Natural killer cell treated with Interleukin-12 subunit alpha and Interleukin-12 subunit beta and Interleukin-15 and Interleukin-18, amount 100 ng/mL, for 72 hours (primary cell): Measurements from ENCODE around the gene CCDC141. TPM values are rescaled to one million over a fixed set of nuclear protein-coding genes. Genes with fewer than 3 reads are reported as not detected.
"Not testable (repeated sequence)": the region's sequence is repeated elsewhere in the genome, so short reads cannot be mapped to it uniquely, and the experiment has no call there.

Experiments
- ATAC-seq, 2 donors: fragments of 150-1000 bp; cut with Tn5 transposase in 1 of 2; sonication (Bioruptor Pico), chemical (Tn5 transposase) in 1 of 2; 2 replicates each; pipeline ENCODE4 v1.10.0; 2021
- DNase-seq: peaks from one replicate; pipeline ENCODE4 v3.0.0; 2022; ENCODE audit warnings: low spot score
- H3K27ac Mint-ChIP-seq, 2 donors: 1 replicate in 1 of 2; 2 replicates in 1 of 2; pipeline ENCODE4 v1.8.0; 2022; ENCODE audit warnings: mixed read lengths in 2 of 2, mild to moderate bottlenecking in 1 of 2, moderate library complexity in 1 of 2
- H3K27me3 Mint-ChIP-seq, 2 donors: 1 replicate in 1 of 2; 2 replicates in 1 of 2; pipeline ENCODE4 v1.8.0; 2022; ENCODE audit warnings: mixed read lengths in 2 of 2
- H3K36me3 Mint-ChIP-seq: one replicate; pipeline ENCODE4 v1.8.0; 2022; ENCODE audit warnings: mixed read lengths
- H3K4me1 Mint-ChIP-seq, 2 donors: 1 replicate in 1 of 2; 2 replicates in 1 of 2; pipeline ENCODE4 v1.8.0; 2022; ENCODE audit warnings: low read depth in 2 of 2, mixed read lengths in 2 of 2, mild to moderate bottlenecking in 1 of 2
- H3K4me3 Mint-ChIP-seq: one replicate; pipeline ENCODE4 v1.8.0; 2022; ENCODE audit warnings: mixed read lengths
- H3K9me3 Mint-ChIP-seq: 2 replicates; pipeline ENCODE4 v1.8.0; 2022; ENCODE audit warnings: mixed read lengths
- total RNA-seq, 2 donors: library from RNA; stranded (reverse); gene quantifications; one replicate each; pipeline ENCODE4 v1.2.3, GENCODE V29; 2022

The CCDC141 gene
- total RNA-seq, 2 donors from 2014 or later: 0.24 to 1.2 TPM

DNA sequence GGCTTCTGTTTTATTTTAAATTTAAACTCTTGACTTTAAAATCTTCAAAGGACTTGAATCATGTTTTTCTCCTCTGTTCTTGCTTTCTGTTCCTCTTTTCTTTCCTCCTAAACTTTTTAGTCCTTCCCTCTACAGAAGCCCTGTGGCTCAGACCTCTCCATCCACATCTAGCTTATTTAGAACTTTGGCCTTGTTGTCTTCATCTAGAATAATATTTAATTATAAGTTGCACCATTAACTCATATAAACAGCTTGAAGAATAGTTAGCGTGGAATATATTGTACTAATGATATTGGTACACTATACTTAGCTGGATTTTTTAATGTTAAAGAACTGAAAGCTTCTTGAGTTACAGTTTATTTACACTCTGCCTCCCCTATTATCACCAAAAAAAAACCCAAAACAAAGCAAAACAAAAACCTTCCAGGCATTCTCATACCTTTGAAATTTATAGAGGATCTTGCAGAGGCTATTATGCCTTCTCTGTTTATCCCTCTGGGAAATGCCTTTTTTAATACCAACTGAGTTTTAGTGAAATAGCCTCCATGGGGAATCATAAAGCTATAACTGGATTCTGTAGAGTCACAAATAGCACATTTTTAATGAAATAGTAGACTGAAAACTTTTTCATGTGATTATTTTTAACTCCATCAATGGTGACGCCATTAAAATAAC is 9.2 kb upstream of the CCDC141 start:
- H3K4me1 Mint-ChIP-seq: no peaks in the 10 kb centered on the region
- no peak for DNase-seq
- H3K36me3 Mint-ChIP-seq: no peaks in the 10 kb centered on the region
- H3K27ac Mint-ChIP-seq: no peak overlapping the region
- no peak for ATAC-seq
- H3K9me3 Mint-ChIP-seq: peaks cover 1% of the 10 kb centered on the region
- no peak overlapping the region for H3K4me3 Mint-ChIP-seq
- H3K27me3 Mint-ChIP-seq: no peaks in the 10 kb centered on the region

DNA sequence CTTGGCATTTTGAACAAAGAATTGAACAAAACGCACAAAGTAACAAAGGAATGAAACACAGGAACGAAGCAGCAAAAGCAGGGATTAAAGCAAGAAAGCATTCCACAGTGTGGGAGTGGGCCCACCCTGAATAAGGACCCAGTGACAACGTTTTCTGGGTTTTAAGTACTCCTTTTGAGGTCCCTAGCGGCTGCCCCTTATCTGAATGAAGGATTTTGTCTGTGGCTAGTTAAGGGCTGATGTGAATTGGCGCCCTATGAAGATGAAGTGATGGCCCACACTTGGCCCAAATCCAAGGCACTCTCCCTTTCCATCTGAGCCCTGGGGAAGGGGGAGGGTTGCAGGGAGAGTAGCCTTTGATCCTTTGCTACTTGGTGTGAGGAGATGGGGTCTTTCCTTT is 7.8 kb upstream of the CCDC141 start:
- DNase-seq (no peak), ATAC-seq (no peak)
- Mint-ChIP-seq H3K4me1 (no peaks in the 10 kb centered on the region), H3K4me3 (no peak overlapping the region), H3K27ac (no peak overlapping the region), H3K27me3 (no peaks in the 10 kb centered on the region), H3K36me3 (no peaks in the 10 kb centered on the region), H3K9me3 (no peaks in the 10 kb centered on the region)

DNA sequence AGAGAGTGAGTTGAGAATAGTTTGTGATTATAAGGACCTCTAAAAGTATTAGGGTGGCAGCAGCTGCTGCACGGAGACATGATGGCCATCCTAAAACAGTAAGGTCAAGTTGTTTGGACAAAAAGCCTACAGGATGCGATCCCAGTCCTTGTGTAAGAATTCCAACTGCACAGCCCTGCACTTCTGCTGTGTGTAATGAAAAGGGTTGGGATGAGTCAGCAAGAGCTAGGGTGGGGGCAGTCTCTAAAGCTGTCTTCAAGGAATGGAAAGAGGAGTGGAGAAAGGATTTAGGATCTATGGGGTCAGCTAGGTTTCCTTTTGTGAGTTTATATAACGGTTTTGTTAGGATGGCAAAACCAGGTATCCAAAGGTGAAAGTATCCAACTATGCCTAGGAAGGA is 3.6 kb upstream of the CCDC141 start:
- not testable (repeated sequence) for H3K4me3 Mint-ChIP-seq, H3K36me3 Mint-ChIP-seq, ATAC-seq, H3K4me1 Mint-ChIP-seq, DNase-seq, H3K27ac Mint-ChIP-seq, H3K9me3 Mint-ChIP-seq, H3K27me3 Mint-ChIP-seq

DNA sequence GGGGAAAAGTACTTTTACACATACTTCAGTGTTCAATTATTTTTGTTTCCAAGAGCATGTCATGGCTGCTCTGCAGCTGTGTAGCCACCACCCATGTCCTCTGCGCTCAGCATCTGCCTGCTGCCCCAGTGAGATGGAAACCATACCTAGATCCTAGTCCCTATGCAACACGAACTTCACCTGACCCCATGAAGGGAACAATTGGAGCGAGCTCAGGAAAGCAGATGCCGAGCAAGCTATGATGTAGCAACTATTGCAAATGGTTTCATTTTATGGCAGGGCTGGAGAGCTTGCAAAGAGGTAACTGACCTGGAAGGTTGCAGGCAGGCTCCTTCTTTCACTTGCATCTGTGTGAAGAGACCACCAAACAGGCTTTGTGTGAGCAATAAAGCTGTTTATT is 1.3 kb upstream of the CCDC141 start:
- Mint-ChIP-seq H3K27ac (no peak overlapping the region), H3K4me3 (no peak overlapping the region), H3K27me3 (peaks cover 0 to 2% of the 10 kb centered on the region in 2 donors), H3K36me3 (no peaks in the 10 kb centered on the region), H3K9me3 (no peaks in the 10 kb centered on the region), H3K4me1 (peaks cover 4 to 9% of the 10 kb centered on the region in 2 donors)
- no peak for ATAC-seq
- no peak for DNase-seq

GRCh38 chr2:179050755-179051154 is 818 bp upstream of the CCDC141 start:
- DNase-seq (no peak), ATAC-seq (no peak)
- no peaks in the 10 kb centered on the region for H3K9me3 Mint-ChIP-seq
- H3K36me3 Mint-ChIP-seq: no peaks in the 10 kb centered on the region
- H3K4me1 Mint-ChIP-seq: peaks cover 4 to 9% of the 10 kb centered on the region in 2 donors
- no peak overlapping the region for H3K4me3 Mint-ChIP-seq
- H3K27ac Mint-ChIP-seq: no peak overlapping the region
- peaks cover 0 to 2% of the 10 kb centered on the region in 2 donors for H3K27me3 Mint-ChIP-seq

DNA sequence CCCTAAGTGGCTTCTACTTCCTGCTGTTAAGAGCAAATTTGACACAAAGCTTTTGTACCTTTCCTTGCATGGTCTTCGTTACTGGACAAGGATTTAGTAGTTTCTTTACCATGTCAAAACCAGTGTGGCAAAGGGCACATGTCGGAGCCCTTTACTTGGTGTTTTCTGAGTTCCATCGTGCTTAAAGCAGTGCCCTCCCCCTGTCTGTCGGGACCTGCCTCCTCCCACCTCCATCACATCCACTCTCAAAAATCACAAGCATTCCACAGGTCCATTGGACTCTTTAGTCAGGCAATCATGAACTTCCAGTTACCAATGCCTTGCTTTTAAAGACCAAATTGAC is 763 bp downstream of the CCDC141 start:
- DNase-seq: no peak
- H3K9me3 Mint-ChIP-seq: no peaks in the 10 kb centered on the region
- H3K4me1 Mint-ChIP-seq: peaks cover 9% of the 10 kb centered on the region in 2 donors
- H3K27ac Mint-ChIP-seq: peak overlapping the region in 1 of 2 donors; percentile 28
- no peak for ATAC-seq
- peak overlapping the region; percentile 77 for H3K4me3 Mint-ChIP-seq
- H3K27me3 Mint-ChIP-seq: peaks cover 0 to 2% of the 10 kb centered on the region in 2 donors
- no peaks in the 10 kb centered on the region for H3K36me3 Mint-ChIP-seq

- ATAC-seq (no peak), DNase-seq (no peak)
- Mint-ChIP-seq H3K36me3 (no peaks in the 10 kb centered on the region), H3K27ac (no peak overlapping the region), H3K27me3 (peaks cover 0 to 2% of the 10 kb centered on the region in 2 donors), H3K4me3 (no peak overlapping the region), H3K9me3 (no peaks in the 10 kb centered on the region), H3K4me1 (peaks cover 9% of the 10 kb centered on the region in 2 donors)
Measured at GRCh38 chr2:179048099-179048498, 1.8 kb downstream of the CCDC141 start.

DNA sequence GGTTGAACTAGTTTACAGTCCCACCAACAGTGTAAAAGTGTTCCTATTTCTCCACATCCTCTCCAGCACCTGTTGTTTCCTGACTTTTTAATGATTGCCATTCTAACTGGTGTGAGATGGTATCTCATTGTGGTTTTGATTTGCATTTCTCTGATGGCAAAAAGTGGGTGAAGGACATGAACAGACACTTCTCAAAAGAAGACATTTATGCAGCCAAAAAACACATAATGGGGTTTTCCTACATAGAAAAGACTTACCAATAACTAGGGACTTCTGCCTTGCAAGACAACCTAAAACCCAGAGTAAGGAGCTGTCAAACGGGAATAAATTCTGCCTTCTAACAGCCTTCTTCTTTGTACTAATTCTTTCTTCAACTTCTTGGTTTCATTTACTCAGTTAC is 4.3 kb downstream of the CCDC141 start:
- H3K36me3 Mint-ChIP-seq, H3K27ac Mint-ChIP-seq: not testable (repeated sequence)

DNA sequence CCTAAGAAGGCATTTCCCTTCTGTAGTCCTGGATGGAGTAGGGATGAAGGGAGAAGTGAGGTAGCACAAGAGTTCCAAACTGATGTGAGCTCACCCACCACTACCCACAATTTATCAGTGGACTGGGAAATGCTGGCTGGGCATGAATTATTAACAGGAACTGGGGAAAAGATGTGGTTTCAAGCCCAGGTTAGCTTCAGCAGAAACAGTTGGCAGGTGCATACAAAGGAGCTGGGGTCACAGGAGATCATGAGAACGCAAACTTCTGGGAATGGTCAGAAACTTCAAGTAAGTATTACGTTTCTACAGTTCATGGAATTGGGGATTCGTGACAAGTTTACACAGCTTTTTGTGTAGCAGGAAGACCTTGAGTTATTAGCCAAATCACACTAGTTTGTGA is 5.4 kb downstream of the CCDC141 start:
- DNase-seq (no peak), ATAC-seq (no peak)
- H3K4me1 Mint-ChIP-seq: peaks cover 4% of the 10 kb centered on the region in 2 donors
- H3K27me3 Mint-ChIP-seq: no peaks in the 10 kb centered on the region
- H3K4me3 Mint-ChIP-seq: no peak overlapping the region
- no peak overlapping the region for H3K27ac Mint-ChIP-seq
- peaks cover 2% of the 10 kb centered on the region for H3K9me3 Mint-ChIP-seq
- peaks cover 4% of the 10 kb centered on the region for H3K36me3 Mint-ChIP-seq

More for the DNA sequence above, 4.3 kb downstream of the CCDC141 start:
- not testable (repeated sequence) for ATAC-seq, H3K9me3 Mint-ChIP-seq, H3K4me1 Mint-ChIP-seq, H3K4me3 Mint-ChIP-seq, H3K27me3 Mint-ChIP-seq, DNase-seq

DNA sequence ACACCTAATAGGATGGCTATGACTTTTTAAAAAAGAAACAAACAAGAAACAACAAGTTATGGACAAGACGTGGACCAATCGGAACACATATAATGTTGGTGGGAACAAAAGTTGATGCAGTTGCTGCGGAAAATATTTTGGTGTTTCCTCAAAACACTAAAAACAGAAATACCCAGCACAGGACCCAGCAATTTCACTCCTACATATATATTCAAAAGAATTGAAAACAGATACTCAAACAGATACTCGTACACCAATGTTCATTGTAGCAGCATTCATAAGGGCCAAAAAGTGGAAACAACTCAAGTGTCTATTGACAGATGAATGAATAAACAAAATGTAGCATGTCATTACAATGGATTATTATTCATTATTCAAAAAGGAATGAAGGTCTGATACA is 12.1 kb downstream of the CCDC141 start:
- Mint-ChIP-seq H3K4me1 (no peaks in the 10 kb centered on the region), H3K27me3 (no peaks in the 10 kb centered on the region), H3K4me3 (no peak overlapping the region), H3K27ac (no peak overlapping the region), H3K36me3 (peaks cover 4% of the 10 kb centered on the region), H3K9me3 (peaks cover 2% of the 10 kb centered on the region)
- ATAC-seq (no peak), DNase-seq (no peak)

GRCh38 chr2:179036353-179036905 is 13.5 kb downstream of the CCDC141 start:
- H3K27ac Mint-ChIP-seq: no peak overlapping the region
- H3K4me1 Mint-ChIP-seq: peaks cover 10 to 13% of the 10 kb centered on the region in 2 donors
- no peak overlapping the region for H3K4me3 Mint-ChIP-seq
- no peaks in the 10 kb centered on the region for H3K9me3 Mint-ChIP-seq
- no peaks in the 10 kb centered on the region for H3K27me3 Mint-ChIP-seq
- no peak for DNase-seq
- ATAC-seq: no peak
- H3K36me3 Mint-ChIP-seq: no peaks in the 10 kb centered on the region

GRCh38 chr2:179031731-179032408 is 18.1 kb downstream of the CCDC141 start:
- Mint-ChIP-seq H3K27me3 (no peaks in the 10 kb centered on the region), H3K27ac (peak overlapping the region; percentile 66 to 80), H3K9me3 (peaks cover 14% of the 10 kb centered on the region), H3K4me3 (peak overlapping the region; percentile 23), H3K36me3 (peaks cover 9% of the 10 kb centered on the region), H3K4me1 (peaks cover 12 to 16% of the 10 kb centered on the region in 2 donors)
- peak; percentile 77 to 84 for ATAC-seq
- no peak for DNase-seq

GRCh38 chr2:179024445-179024844 is 25.5 kb downstream of the CCDC141 start:
- Mint-ChIP-seq H3K4me3 (no peak overlapping the region), H3K27ac (no peak overlapping the region), H3K4me1 (no peaks in the 10 kb centered on the region), H3K36me3 (peaks cover 9% of the 10 kb centered on the region), H3K9me3 (peaks cover 14% of the 10 kb centered on the region), H3K27me3 (no peaks in the 10 kb centered on the region)
- no peak for DNase-seq
- no peak for ATAC-seq

DNA sequence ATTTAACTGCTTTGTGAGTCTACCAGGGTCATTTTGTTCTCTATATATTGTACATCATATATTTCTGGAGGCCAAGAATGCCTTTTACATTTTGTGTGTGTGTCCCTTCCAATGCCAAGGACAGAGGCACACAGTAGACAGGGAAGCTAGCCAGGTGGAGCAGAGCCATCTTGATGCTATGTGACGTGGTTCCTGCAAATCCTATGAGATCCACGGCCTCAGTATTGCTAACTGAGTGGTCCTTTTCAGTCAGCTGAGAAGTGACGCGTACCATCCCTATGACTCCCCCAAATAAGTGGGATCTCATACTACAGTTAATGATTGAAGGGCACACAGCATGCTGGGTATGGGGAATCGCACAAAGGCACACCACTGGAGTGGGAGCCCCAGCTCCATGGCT is 27.3 kb downstream of the CCDC141 start:
- no peak overlapping the region for H3K4me3 Mint-ChIP-seq
- ATAC-seq (no peak), DNase-seq (no peak)
- peaks cover 0 to 2% of the 10 kb centered on the region in 2 donors for H3K4me1 Mint-ChIP-seq
- peaks cover 2% of the 10 kb centered on the region for H3K36me3 Mint-ChIP-seq
- peaks cover 3% of the 10 kb centered on the region for H3K9me3 Mint-ChIP-seq
- H3K27ac Mint-ChIP-seq: no peak overlapping the region
- no peaks in the 10 kb centered on the region for H3K27me3 Mint-ChIP-seq
